Hematopoietic multipotent progenitor cell treated with erythropoietin and hydrocortisone succinate and interleukin-3 and kit ligand, for 15 days (in vitro differentiated cells): ENCODE results near the gene TNK1.

Experiments
- DNase-seq: peaks from one replicate; pipeline ENCODE4 v3.0.0-alpha.2; 2015; ENCODE audit warnings: low spot score

TNK1 gene

DNA sequence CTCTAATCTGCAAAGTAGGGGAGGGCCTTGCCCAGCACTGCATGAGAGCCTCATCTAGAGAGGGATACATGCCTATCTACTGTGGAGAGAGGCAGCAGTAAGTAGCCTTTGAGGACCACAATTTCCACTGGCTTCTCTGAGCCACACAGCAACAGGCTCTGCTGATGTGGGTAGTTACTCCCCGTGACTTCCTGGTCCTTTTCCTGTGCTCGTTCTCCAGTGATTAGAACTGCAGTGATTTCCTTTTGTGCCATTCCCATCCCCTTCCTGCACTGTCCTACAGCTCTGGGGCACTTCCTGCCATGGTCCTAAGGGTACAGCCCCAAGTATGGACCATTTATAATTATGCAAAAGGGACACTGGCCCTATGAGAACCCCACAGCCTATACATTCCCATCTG is 10.4 kb downstream of the TNK1 start:
- no peak for DNase-seq

DNA sequence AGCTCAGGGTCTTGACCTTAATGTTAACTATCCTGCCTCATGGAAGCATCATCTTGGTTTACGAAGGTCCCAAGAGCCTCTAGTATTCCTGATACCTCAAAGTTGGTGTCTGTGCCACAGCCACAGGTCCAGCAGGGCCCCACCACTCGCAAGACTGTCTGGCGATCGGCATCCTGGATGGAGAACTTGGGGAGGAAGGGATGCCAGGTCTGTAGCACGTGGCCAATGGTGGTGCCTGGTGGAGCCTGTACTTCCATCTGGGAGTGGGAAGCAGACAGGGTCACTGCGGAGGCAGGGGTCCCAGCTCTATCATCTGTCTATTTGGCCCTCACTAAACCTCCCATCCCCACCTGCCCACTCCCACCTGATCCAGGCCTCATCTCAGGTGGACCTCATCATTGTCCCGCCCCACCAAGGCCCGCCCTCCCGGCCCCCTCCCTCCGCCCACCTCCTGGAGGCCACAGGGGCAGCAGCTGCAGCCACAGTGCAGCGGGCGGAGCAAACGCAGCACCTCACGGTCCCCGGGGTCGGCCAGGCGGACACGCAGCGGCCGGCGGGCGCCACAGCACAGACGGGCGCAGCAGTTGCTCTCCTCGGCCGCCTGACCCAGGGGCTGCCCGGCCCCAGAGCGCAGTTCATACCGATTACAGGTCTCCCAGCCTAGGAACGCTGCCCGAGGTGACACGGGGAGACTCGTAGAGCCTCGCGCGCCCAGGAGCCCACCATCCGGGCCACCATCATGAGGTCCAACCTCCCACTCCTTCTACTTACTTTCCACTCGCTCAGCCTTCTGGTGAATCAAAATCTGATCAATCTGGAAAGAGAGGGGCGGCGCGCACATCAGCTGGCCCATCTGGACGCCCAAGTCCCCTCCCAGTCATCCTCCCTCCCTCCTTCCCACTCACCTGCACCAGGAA is 12.1 kb downstream of the TNK1 start:
- no peak for DNase-seq

GRCh38 chr17:7393613-7394451 is 12.9 kb downstream of the TNK1 start:
- DNase-seq: no peak

- peak; percentile 69 for DNase-seq
These were observed 13.7 kb downstream of the TNK1 start, which contains the start of gene PLSCR3 for GRCh38 chr17:7394452-7395191. TSS of gene PLSCR3 (minus strand) at chr17:7394525. CDS start at chr17:7394110, 415 bp downstream.

GRCh38 chr17:7396147-7396546 is 15.3 kb downstream of the TNK1 start:
- DNase-seq: no peak

DNA sequence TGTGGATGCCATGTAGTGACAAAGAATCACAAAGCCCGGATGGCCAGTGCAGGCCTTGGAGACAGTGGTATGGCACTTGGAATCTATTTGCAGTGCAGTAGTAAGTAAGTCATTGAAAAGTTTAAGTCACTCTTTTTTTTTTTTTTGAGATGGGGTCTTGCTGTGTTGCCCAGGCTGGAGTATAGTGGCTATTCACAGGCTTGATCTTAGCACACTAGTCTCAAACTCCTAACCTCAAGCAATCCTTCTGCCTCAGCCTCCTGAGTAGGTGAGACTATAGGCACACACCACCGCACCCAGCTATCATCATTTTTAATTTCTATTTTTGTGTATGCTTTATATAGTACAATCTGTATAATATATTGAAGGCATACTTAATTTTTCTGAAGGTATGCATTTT is 17.7 kb downstream of the TNK1 start:
- no peak for DNase-seq

DNA sequence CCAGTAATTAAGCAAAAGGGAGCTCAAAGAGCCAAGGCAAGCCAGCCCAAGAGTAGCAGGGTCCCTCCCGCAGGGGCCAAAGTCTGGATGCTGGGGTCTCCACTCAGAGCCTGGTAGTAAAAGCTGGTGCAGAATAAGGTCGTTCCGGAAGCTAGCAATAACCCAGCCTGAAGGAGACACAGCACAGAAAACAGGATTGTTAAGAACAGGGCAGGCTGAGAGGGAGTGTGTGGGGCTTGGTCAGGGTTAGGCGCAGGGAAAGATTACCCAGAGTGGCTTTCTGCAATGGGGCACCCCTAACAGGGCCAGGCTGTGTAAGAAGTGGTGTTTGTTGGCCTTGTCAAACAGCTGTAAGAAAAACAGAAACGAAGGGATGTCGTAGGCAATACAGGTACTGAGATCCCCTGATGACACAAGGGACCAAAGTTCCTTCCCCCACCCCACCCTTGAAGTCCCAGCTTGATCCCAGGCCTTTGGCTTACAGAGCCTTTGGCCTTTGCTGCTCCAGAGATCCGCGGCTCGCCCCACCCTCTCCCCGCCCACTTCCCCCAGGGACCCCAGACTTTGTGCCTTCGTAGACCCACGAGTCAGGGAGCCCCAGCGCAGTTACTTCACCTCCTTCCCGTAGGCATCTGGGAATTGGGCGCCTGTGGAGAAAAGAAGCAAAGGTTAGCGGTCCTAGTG is 22.3 kb downstream of the TNK1 start:
- DNase-seq: peak; percentile 7

- DNase-seq: no peak
These were observed 22.8 kb downstream of the TNK1 start for GRCh38 chr17:7403727-7403976.

- peak; percentile 99 for DNase-seq
These were observed 23.3 kb downstream of the TNK1 start, which contains the start of gene TMEM256 for GRCh38 chr17:7403977-7404736. TSS of gene TMEM256 (minus strand) at chr17:7404097. CDS start at chr17:7404084, 13 bp downstream.

DNA sequence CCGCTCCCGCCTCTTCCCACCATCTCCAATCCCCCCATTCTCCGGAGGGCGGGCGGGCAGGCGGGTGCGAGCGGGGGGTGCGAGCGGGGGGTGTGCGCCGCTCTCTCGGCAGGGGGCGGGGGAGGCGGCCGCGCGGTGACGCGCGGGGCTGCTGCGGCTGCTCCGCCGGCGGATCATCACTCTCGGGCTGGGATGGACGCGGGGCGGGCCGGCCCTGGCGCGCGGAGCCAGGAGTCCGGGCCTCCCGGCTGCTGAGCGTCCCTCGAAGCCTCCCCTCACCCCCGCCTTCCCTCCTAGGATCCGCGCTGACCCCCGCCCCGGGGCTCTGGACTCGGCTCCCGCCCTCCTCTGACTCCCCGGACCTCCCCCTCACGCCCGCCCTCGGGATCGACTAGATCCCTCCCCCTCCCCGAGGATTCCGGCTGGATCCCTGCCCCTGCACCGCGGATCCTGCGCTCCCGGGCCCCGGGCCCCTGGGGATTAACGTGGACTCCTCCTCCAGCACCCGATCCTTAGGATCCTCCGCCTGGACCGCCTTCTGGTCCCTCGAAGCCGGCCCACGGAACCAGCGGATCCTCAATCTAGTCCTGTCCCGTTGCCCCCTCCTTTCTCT is 24.0 kb downstream of the TNK1 start:
- no peak for DNase-seq

- DNase-seq: no peak
These were observed 24.7 kb downstream of the TNK1 start for GRCh38 chr17:7405350-7406234.

GRCh38 chr17:7406235-7406825 is 25.4 kb downstream of the TNK1 start:
- DNase-seq: no peak

DNA sequence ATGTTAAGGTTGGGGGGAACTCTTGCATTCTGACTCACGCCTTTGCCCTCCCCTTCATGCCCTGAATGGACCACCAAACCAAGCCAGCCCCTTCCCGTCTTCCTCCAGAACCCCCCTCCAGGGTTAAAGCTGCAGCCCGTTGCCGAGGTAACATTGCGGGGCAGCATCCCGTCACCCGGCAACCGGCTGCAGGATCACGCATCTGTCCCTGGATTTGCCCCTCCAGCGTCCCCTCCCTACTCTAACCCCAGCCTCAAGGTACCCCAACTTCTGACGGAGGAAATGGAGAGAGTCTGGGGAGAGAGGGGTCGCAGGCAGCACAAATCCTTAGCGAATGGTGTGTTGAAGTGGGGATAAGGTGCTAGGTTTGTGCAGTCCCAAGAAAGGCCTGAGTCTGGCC is 26.2 kb downstream of the TNK1 start:
- no peak for DNase-seq

- no peak for DNase-seq
These were observed 26.8 kb downstream of the TNK1 start, which contains the start of gene NLGN2 for GRCh38 chr17:7407485-7408251. TSS of gene NLGN2 (plus strand) at chr17:7407845. CDS start at chr17:7408256, 411 bp downstream.

DNA sequence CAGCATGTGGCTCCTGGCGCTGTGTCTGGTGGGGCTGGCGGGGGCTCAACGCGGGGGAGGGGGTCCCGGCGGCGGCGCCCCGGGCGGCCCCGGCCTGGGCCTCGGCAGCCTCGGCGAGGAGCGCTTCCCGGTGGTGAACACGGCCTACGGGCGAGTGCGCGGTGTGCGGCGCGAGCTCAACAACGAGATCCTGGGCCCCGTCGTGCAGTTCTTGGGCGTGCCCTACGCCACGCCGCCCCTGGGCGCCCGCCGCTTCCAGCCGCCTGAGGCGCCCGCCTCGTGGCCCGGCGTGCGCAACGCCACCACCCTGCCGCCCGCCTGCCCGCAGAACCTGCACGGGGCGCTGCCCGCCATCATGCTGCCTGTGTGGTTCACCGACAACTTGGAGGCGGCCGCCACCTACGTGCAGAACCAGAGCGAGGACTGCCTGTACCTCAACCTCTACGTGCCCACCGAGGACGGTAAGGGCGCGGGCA is 27.4 kb downstream of the TNK1 start:
- no peak for DNase-seq

DNA sequence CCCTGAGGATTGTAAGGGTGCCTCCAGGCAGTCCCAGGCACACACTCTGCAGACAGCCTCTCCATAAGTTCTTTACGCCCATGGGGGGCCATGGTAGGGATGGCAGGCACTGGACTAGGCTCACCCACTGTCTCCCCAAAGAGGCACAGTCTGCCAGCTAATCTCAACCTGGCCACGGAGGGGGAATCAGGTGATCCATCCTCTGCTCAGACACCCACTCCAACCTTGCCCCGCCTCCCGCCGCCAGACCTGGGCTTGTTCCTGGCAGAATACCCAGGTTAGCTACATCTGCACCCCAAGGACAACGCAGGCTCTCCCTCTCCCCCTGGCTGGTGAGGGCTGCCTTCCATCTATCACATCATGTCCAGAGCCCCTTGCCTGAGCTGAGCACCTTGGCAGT is 28.0 kb downstream of the TNK1 start:
- DNase-seq: no peak

- DNase-seq: no peak
These were observed 28.8 kb downstream of the TNK1 start for GRCh38 chr17:7409716-7410115.
